Measurements from ENCODE around the gene EFCAB13. TPM values are rescaled to one million over a fixed set of nuclear protein-coding genes. Genes with fewer than 3 reads are reported as not detected.

EFCAB13 gene
- total RNA-seq, 1 experiment from 2014 or later = 1.6 TPM

DNA sequence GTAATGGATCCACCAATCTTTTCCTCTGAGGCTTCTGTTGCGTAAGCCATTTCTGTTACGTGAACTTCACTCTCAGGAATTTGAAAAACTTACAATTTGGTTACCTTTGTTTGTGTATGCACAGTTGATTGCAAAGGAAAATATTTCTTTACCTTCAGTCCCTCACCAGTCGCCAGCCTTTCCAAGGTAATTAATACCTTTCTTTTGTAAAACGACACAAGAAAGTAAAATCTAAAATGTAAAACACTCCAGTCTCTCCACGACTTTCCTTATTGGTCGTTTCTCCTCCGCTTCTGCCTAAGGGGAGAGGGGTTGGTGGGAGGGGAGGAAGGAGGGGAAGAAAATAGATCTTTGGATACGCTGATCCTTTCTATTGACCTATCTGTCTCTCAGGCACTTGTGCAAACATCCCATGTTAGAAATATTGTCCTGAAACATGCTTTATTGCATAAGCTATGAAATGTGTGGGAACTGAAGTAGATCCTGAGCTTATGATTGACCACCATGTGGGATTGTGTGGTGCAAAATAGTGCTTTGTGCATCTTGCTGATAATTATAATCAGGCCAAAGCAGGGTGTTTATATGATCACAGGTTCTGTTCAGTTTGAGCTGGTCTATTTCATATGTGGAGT, 32.4 kb upstream of the EFCAB13 start:
- no peak overlapping the region for H3K14ac ChIP-seq (ENCODE audit: insufficient read depth, low read length)

More for the DNA sequence above, 32.4 kb upstream of the EFCAB13 start:
- Histone ChIP-seq H3K9ac (ENCODE audit: extremely low read depth, insufficient read length, low read length) (no peak overlapping the region), H2AK5ac (ENCODE audit: insufficient read length, low read length) (no peak overlapping the region), H4K5ac (ENCODE audit: insufficient read length, low read depth, low read length) (no peak overlapping the region), H2BK15ac (ENCODE audit: low read depth, low read length) (no peak overlapping the region), H3K4me2 (ENCODE audit: insufficient read depth, insufficient read length, low read length) (no peak overlapping the region), H3T11ph (ENCODE audit: low read length) (no peak overlapping the region), H3K23me2 (ENCODE audit: insufficient read length, low read depth, low read length, poor library complexity, severe bottlenecking) (no peaks in the 10 kb centered on the region), H3K4me1 (ENCODE audit: insufficient read depth, low read length) (no peaks in the 10 kb centered on the region), H3K27ac (ENCODE audit: insufficient read length, low read depth, low read length) (no peak overlapping the region), H3K27me3 (ENCODE audit: insufficient read depth, low read length) (no peaks in the 10 kb centered on the region), H2AFZ (ENCODE audit: low read length) (no peak overlapping the region), H2BK5ac (ENCODE audit: insufficient read length, low read length) (no peak overlapping the region), H3K18ac (ENCODE audit: insufficient read length, low read depth, low read length) (no peak overlapping the region), H3K4ac (ENCODE audit: low read depth, low read length) (no peak overlapping the region), H2BK120ac (ENCODE audit: low read depth, low read length, poor library complexity, severe bottlenecking) (no peak overlapping the region), H2BK12ac (ENCODE audit: insufficient read length, low read depth, low read length) (no peak overlapping the region), H3K23ac (ENCODE audit: insufficient read length, low read depth, low read length) (no peak overlapping the region), H3K56ac (ENCODE audit: insufficient read length, low read depth, low read length) (no peak overlapping the region), H3K9me3 (ENCODE audit: control insufficient read depth, low read depth, low read length) (no peaks in the 10 kb centered on the region), H3K79me1 (ENCODE audit: insufficient read depth, low read depth, low read length, poor library complexity, severe bottlenecking) (no peaks in the 10 kb centered on the region), H4K91ac (ENCODE audit: insufficient read length, low read depth, low read length) (no peak overlapping the region), H4K8ac (replicated peaks; ENCODE audit: insufficient read length, low read depth, low read length) (no peak overlapping the region), H2BK20ac (ENCODE audit: low read depth, low read length, poor library complexity, severe bottlenecking) (no peak overlapping the region), H3K79me2 (ENCODE audit: insufficient read depth, low read length) (no peaks in the 10 kb centered on the region), H4K20me1 (ENCODE audit: control insufficient read depth, insufficient read depth, insufficient read length) (no peaks in the 10 kb centered on the region)
- DNase-seq = no peak
- Mint-ChIP-seq H3K4me1 (peaks cover 15 to 21% of the 10 kb centered on the region in 2 experiments), H3K27me3 (ENCODE audit: low read depth) (peaks cover 6% of the 10 kb centered on the region), H3K27ac (no peak overlapping the region), H3K9me3 (no peaks in the 10 kb centered on the region), H3K36me3 (ENCODE audit: insufficient read depth in 1 of 3, low read depth in 3 of 3) (no peaks in the 10 kb centered on the region; a peak in 1 of 7 replicates), H3K4me3 (no peak overlapping the region)
- WGBS (ENCODE audit: extremely low coverage, insufficient read length, low lambda C conversion rate) = no CpG with 5 or more reads among the region's 8 CpGs
- TF ChIP-seq, protein P1, sequence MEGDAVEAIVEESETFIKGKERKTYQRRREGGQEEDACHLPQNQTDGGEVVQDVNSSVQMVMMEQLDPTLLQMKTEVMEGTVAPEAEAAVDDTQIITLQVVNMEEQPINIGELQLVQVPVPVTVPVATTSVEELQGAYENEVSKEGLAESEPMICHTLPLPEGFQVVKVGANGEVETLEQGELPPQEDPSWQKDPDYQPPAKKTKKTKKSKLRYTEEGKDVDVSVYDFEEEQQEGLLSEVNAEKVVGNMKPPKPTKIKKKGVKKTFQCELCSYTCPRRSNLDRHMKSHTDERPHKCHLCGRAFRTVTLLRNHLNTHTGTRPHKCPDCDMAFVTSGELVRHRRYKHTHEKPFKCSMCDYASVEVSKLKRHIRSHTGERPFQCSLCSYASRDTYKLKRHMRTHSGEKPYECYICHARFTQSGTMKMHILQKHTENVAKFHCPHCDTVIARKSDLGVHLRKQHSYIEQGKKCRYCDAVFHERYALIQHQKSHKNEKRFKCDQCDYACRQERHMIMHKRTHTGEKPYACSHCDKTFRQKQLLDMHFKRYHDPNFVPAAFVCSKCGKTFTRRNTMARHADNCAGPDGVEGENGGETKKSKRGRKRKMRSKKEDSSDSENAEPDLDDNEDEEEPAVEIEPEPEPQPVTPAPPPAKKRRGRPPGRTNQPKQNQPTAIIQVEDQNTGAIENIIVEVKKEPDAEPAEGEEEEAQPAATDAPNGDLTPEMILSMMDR (conservative IDR thresholded peaks at IDR 0.05) = no peak

Measured in H9 (cell line).